RWPE1 (cell line): ENCODE data around the gene TRDMT1.

ENCODE experiments used
- CTCF ChIA-PET: fragments of 350-600 bp; sonication (Branson Sonifier 250); formaldehyde crosslinking; extraction: SDS; loops from one replicate; lab custom pipeline; 2021; lab: Yijun Ruan, JAX
- POLR2A ChIA-PET: fragments of 400-600 bp; formaldehyde crosslinking; extraction: SDS; loops from one replicate; lab custom pipeline; 2020; ENCODE audit warnings: antibody characterized with exemption; ENCODE audit not compliant: low non-redundant PET; lab: Yijun Ruan, JAX
- DNase-seq: peaks from one replicate; pipeline ENCODE4 v3.0.0; 2012; ENCODE audit warnings: low spot score
- H3K27ac ChIP-seq: fragments of 450-650 bp; 2 replicates; pipeline ENCODE4 v1.5.1; 2017
- TF ChIP-seq, protein P1 (sequence below): fragments of 450-650 bp; conservative IDR thresholded peaks from 2 replicates; pipeline ENCODE4 v1.5.1; 2017; ENCODE audit warnings: low read depth, mild to moderate bottlenecking

TRDMT1 gene, protein sequence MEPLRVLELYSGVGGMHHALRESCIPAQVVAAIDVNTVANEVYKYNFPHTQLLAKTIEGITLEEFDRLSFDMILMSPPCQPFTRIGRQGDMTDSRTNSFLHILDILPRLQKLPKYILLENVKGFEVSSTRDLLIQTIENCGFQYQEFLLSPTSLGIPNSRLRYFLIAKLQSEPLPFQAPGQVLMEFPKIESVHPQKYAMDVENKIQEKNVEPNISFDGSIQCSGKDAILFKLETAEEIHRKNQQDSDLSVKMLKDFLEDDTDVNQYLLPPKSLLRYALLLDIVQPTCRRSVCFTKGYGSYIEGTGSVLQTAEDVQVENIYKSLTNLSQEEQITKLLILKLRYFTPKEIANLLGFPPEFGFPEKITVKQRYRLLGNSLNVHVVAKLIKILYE

DNA sequence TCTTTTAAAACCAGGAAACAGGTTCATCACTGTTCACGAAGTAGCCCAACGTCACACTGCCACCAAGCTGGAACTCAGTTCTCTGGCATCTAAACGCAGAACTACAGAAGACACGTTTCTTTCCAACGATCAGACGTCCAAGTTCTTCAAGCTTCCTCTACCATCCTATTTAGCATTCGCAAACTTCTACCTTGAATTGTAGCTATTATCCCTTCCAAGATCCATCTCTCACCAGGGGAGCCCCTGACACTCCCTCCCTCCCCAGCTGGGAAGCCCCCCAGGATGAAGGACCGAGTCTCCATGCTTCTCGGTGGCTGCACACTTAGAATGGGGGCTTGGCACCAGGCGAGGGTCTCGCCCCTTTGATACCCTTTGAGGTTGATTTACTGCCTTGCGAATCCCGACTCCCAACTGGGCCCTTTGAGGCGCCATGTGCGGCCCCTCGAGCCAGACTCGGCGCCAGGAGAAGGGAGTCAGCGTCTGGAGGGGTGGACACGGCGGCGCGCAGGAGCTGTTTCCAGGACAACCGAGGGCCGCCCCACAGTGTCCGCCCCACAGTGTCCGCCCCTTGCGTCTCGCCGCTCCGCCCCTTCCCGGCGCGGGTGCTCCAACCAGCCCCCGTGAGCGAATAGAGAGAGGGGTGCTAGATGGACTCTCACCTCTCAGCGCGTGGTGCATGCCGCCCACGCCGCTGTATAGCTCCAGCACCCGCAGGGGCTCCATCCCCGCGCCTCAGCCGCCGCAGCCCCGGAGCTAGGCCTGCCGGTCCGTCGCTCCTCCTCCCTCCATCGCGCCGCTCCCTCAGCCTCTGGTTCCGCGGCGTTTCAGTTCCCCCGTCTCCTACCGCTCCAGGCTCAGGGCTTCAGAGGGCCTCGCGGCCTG is at the start of gene TRDMT1:
Gene TRDMT1 (minus strand): TSS at position 761 of the 882 bp plus-strand sequence. CDS start 38 bp downstream, at position 723.
- peak within 1 kb of the TSS; percentile 93 for H3K27ac ChIP-seq
- POLR2A ChIA-PET, result interaction anchor here (0.8 to 2.0 kb wide), 2 partner anchors 20 to 28 kb away, joined by 3 to 8 read pairs; no protein-coding TSS in a partner anchor
- CTCF ChIA-PET, result no interaction called here
- TF ChIP-seq, protein P1, sequence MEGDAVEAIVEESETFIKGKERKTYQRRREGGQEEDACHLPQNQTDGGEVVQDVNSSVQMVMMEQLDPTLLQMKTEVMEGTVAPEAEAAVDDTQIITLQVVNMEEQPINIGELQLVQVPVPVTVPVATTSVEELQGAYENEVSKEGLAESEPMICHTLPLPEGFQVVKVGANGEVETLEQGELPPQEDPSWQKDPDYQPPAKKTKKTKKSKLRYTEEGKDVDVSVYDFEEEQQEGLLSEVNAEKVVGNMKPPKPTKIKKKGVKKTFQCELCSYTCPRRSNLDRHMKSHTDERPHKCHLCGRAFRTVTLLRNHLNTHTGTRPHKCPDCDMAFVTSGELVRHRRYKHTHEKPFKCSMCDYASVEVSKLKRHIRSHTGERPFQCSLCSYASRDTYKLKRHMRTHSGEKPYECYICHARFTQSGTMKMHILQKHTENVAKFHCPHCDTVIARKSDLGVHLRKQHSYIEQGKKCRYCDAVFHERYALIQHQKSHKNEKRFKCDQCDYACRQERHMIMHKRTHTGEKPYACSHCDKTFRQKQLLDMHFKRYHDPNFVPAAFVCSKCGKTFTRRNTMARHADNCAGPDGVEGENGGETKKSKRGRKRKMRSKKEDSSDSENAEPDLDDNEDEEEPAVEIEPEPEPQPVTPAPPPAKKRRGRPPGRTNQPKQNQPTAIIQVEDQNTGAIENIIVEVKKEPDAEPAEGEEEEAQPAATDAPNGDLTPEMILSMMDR, result no peak
- peak; percentile 83 for DNase-seq

GRCh38 chr10:17250736-17251135 is 49.3 kb upstream of the TRDMT1 start:
- POLR2A ChIA-PET, result no interaction called here
- DNase-seq, result no peak
- TF ChIP-seq, protein P1, result no peak
- H3K27ac ChIP-seq, result no peak overlapping the region
- CTCF ChIA-PET, result interaction anchor here (0.6 kb wide), 1 partner anchor 21 kb away, joined by 4 read pairs; no protein-coding TSS in a partner anchor

- H3K27ac ChIP-seq, result no peak overlapping the region
- CTCF ChIA-PET, result no interaction called here
- TF ChIP-seq, protein P1, result peak; percentile 37
- DNase-seq, result peak; percentile 34
- POLR2A ChIA-PET, result no interaction called here
These were observed 48.3 kb upstream of the TRDMT1 start for GRCh38 chr10:17249820-17250219.

DNA sequence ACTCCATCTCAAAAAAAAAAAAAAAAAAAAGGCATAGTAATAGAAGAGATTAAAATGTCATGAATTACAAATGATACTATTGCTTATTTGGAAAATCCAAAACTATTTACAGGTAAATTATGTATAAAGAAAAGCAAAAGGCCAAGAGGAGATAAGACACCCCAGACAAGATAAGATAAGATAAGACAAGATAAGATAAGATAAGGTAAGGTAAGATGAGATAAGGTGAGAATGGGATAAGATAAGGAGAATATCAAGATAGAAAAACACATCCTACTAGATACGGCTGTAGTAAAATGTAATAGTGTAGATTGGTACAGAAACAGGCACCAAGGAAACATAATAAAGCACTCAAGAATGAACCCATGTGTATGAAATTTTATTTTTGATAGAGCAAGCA is 47.5 kb upstream of the TRDMT1 start:
- CTCF ChIA-PET, result no interaction called here
- POLR2A ChIA-PET, result no interaction called here

DNA sequence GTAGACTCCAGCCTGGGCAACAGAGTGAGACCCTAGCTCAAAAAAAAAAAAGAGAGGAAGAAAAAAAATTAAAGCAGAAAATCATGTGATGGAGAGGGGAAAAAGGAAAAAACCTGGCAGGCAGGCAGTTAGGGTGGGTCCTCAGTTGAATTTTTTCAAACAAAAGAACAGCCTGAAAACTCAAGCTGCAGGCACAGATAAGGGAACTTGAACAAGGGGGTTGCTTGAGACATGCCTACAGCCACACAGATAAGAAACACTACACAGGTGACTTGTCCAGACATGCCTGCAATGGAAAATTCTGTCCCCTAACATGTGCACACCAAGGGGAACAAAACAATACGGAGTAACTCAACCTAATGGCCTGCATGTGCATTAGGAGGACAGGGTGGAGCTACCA is 45.7 kb upstream of the TRDMT1 start:
- no peak overlapping the region for H3K27ac ChIP-seq
- TF ChIP-seq, protein P1, result no peak
- no peak for DNase-seq
- CTCF ChIA-PET, result interaction anchor here (1.0 kb wide), 1 partner anchor 12 kb away, joined by 5 read pairs; no protein-coding TSS in a partner anchor
- POLR2A ChIA-PET, result no interaction called here

More for the DNA sequence above, 47.5 kb upstream of the TRDMT1 start:
- TF ChIP-seq, protein P1, result no peak
- no peak for DNase-seq
- H3K27ac ChIP-seq, result no peak overlapping the region
